Effector CD8-positive, alpha-beta T cell (primary cell): Measurements from ENCODE around the gene ZNF831.

ENCODE experiments used
- DNase-seq: peaks from one replicate; lab custom pipeline; 2025; lab: John Stamatoyannopoulos, UW

ZNF831 gene

DNA sequence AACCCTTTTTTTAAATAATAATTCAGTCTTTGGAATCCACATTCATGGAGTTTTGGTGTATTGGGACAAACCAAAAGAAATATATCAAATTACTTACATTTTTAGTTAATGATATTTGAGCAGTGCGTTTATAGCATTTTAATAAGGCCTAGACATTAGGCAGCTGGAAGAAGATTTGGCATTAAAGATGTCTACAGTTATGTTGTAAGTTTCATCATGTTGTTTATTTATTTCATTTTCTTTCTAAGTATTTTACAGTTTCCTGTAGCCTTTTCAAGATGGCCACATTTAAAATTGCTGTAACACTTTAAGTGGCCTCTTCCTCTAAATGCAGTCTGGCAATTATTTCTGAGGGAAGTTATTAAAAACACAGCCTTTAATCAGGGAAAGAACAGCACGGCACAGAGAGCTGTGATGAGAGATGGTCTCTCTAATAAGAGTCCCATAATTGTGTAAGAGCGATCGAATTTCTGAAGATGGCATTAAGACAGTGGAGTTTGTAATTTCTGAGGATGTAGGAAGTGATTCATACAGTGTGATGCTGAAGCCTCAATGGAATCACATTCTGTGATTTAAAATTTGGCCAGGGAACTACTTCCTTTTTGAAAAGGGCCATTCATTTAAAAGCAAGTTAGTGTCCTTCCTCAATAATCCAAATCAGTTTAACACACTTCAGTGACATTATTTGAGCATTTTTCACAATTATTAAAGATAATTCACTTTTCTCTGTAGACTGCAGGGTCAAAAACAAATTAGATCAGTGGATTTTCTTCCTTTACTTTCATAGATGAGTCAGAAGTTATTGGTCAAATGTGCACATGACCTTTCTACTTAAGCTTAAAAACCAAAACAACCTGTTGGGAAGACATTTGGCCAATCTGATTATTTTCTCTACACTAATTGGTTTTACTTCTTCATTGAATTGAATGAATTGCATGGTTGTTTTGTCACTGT, 84.4 kb downstream of the ZNF831 start:
- no peak for DNase-seq

DNA sequence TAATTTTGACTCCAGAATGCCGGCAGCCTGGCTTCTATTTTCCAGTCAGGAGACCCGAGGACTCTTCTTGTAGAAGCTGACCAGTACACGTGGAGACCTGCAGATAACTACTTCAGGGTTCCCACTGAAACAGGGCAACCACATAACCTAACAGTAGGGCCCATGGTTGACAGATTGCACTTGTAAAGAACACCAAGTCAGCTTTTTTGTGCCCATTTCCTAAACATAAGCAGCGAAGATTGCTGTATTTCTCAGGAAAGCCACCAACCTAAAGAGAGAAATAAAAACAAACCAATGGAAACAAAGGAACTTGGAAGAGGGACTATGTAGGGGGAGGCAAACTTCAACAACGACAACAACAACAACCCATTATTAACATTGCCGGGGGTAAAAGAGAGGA, 86.7 kb downstream of the ZNF831 start:
- DNase-seq: no peak

DNA sequence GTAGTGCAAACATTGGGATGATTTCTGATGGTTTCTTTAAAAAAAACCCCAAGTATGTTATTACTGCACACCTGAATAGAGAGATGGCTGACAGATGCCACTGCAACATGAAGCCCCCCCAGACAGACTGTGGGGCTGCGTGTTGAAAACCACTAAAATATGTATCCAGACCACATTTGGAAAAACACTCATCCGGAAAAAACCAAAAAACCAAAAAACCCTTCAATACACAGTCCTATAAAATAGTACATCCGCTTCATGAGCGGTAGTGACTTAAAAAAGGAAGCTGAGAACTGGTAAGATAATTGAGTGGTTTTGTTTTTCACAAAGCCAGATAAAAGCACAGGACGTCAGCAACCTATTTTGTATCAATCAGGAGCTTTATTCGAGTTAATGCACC, 89.7 kb downstream of the ZNF831 start:
- no peak for DNase-seq

DNA sequence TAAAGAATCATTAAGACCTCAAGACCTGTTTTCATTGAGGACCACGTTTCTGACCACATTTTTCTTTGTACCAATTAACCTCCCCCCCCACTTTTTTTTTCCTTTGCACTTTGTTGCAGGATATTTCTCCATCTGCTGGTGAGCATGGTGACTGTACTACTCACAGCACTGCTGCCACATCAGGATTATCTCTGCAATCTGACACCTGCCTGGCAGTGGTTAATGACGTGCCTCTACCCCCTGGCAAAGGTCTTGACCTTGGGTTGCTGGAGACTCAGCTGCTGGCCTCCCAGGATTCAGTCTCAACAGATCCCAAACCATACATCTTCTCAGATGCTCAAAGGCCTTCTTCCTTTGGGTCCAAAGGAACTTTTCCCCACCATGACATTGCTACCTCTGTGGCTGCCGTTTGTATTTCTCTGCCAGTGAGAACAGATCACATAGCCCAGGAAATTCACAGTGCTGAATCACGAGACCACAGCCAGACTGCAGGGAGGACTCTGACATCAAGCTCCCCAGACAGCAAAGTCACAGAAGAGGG, 90.2 kb downstream of the ZNF831 start:
- no peak for DNase-seq

DNA sequence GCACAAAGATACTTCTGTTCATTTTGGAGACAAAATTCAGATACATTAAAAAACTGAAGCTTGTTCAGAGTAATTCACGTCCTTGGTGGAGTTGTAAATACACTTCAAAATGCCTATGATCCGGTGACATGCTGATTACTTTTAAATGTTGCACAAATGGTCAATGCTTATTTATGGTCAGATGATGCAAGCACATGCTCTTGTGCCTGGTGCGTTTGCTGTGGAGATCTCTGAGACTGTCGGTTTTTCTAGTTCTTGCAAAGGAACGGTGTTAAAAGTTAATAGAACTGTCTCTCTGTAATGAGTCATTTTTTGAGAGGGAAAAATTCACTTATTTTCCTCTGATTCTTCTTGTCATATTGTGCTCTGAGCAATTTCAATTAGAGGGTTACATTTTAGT, 91.6 kb downstream of the ZNF831 start:
- no peak for DNase-seq

DNA sequence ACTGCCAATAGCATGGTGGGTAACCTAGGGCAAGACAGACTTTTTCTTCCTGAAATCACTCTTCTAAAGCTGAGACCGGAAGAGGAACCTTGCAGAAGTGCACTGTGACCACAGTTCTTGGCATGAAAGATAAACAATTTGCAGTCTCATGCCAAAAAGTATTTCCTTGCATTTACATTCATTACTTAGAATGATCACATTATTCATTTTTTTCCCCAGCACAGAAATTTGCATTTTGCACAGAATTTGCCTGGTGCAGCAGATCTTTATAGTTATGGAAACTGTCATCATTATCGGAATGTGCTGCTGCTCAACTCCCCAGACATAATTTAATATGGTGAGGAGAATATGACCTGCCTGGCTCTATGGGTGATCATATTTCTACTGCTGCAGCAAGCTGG, 94.6 kb downstream of the ZNF831 start:
- DNase-seq: no peak

DNA sequence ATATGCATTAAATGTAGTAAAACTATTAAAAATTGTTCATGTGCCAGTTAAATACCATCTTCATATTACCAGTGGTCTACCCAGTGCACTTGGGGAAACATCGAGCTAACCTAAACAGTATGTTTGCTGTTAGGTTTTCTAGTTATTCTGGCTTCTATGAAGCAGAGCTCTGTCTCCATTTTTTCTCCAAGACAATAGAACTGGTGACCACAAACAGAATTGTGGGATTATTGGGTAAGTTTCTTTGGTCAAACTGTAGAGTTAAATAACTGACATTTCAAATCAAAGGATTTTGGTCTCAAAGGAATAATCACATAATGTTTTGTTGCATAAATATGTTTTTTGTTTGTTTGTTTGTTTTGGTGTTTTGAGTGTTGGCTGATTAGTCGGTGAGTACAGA, 96.3 kb downstream of the ZNF831 start:
- no peak for DNase-seq

DNA sequence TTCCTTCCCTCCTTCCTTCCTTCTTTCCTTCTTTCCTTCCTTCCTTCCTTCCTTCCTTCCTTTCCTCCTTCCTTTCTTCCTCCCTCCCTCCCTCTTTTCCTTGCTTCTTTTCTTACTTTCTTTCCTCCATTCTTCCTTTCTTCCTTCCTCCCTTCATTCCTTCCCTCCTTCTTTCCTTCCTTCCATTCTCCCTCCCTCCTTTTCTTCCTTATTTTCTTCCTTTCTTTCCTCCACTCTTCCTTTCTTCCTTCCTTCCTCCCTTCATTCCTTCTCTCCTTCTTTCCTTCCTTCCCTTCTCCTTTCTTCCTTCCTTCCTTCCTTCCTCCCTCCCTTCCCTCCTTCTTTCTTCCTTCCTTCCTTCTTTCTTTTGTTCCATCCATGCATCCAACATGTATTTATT, 101.7 kb downstream of the ZNF831 start:
- no peak for DNase-seq

DNA sequence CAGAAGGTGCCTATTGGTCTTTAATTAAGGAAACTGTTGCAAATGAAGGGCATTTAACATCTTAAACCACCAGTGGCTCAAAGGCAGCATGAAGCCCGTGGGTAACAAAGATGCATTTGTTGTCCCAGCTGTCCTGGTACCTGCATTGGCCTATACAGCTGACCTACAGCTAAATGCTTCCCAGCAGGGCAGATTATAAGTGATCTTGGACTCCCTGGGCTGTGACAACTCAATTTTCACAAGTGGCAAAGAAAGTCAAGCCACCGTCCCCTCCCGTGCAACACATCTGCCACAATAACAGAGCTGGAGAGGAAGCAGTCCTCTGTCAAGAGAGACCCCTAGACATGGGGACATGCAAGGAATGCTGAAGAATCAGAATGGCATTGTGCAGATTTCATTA, 105.2 kb downstream of the ZNF831 start:
- DNase-seq: no peak

DNA sequence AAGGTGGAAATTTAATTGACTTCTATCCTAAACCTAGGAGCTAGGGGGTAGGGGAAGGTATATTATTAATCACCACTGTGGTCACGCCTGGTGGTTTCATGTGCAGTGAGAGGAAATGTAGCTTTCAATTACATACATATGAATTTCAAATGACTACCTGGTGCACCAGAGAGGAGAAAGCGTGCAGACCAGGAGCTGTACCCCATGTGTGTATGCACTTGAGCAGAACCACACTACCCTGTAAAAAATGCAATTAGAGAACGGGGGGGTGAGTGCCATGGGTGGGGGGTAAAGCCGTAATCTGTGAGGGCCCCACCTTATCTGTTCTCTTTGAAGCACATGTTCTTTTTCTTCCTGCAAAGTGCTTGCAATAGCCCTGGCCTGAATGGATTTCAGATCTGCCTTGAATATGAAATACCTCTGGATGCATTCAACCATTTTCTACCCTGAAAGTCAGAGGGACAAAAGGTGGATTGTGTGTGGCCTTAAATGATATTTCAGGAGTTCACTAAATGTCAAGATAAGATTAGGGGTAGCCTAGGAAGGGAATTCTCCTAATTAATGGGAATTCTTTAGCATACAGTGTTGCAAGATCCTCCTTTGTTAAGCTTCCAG, 105.9 kb downstream of the ZNF831 start:
- DNase-seq: no peak

DNA sequence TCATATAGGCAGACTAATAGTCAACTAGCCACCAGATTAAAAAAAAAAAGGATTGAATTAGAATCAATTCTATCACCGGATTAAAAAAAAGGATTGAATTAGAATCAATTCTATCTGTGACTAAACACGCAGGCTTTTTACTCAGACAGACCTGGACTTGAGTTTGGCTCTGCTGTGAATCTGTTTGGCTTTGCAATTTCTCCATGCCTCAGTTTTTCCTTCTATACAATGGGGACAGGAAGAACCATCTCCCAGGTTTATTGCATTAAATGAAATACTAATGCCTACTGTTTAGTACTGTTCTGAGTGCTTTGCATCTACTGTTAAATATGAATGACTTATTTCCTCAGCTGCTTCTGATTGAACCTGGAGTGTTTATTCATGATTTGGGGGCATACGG, 106.8 kb downstream of the ZNF831 start:
- DNase-seq: no peak

DNA sequence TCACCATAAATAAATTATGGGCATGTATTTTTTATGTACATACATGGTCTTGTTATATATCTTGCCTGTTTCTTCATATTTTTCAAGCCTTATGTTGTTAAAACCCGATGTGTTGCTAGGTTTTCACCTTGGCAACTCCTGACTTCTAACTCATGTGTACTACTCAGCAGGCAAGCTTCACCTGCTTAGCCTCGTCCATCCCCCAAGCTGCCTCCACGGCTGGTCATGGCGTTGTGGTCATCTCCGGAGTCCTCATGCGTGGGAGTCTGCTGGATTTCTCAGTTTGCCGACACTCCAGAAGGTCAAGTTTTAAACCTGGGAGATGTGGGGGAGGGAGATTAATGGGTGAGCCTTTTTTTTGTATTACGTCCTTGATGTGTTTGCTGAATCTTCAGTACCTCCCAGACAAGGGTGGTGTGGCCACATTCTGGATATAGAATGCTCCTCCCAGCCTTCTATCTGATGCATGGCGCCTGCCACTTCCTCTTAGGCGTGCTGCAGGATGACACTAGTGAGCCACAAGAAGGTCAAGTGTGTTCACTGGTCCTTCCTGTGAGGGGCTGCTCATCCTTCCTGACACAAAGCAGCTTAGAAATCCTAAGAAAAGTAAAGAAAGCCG, 110.2 kb downstream of the ZNF831 start:
- no peak for DNase-seq

DNA sequence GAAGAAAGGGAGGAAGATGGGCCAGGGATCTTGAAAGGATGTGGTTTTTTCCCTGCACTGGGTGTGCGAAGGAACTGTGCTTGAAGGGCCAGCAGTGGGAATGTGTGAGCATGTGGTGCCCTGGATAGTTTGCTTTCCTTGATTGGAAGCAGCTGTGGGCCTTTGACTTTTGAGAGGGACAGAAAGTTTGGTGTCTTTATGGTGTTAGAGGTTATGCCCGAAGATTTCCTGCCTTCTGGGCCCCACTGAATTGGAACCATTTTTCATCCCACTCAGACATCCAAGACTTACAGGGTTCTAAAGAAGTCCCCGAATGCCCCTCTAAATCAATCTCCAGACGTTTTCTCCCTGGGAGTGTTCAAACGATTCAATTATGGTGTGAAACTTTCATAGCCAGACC, 113.3 kb downstream of the ZNF831 start:
- no peak for DNase-seq

DNA sequence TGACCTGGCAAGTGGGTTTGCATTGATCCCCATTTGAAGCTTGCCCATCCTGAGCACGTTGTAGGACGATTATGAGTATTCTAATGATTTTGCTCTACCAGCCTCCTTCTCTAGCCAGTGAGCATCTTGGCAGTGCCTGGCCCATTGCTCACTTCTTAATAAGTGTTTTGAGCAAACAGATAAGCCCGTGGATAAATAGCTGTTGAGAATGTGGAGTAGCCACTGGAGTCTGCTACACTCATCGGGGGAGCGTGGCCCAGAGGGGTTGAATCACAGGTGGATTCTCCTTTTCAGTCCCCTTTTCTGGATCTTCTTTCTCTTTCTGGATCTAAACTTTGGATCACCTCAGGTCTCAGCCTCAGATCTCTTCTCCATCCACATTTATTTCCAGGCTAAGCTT, 120.8 kb downstream of the ZNF831 start:
- DNase-seq: no peak

DNA sequence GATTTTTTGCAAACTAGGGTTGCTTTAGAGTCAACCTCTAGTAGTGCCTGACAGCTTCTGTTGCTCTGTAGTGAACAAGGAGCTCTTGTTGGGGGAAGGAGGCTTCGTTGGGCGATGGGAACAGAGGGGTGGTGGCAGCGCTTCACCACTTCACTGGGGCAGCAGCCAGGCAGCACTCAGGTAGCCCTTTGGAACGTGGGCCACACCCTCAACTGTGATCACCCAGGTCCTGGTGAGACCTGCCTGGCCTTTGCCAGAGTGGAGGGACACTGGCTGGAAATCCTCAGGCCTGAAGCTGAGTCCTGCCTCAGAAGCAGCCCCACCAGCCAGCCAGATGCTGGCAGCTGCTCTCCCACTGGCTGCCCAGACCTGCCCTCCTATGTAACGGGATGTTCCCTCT, 126.4 kb downstream of the ZNF831 start:
- no peak for DNase-seq

DNA sequence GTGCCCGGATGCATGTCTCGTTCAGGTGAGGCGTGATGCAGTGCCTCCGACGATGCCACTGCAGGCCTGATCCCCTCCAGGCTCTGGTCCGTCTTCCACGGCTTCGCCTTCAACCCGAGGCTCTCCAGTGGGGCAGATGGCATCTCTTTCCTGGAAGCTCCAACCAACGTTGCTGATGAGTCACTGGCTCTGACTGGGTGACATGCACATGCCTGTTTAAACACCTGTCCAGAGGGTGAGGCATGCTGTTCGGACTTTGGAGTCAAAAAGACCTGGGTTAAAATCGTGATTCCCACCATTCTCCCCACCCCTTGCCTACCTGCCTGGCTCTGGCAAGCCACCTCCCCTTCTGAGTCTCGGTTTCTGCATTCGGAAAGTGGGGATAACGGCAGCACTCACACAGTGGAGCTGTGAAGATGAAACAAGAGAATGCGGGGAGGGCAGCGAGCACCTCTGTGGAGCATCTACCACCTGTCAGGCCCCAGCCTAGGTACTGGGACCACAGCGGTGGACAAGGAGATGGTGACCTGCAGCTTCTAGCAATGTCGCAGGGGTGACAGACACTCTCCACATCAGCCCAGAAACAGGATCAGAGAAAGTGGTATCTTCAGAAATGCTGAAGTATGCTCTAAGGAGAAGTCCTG, 128.2 kb downstream of the ZNF831 start:
- DNase-seq: no peak

DNA sequence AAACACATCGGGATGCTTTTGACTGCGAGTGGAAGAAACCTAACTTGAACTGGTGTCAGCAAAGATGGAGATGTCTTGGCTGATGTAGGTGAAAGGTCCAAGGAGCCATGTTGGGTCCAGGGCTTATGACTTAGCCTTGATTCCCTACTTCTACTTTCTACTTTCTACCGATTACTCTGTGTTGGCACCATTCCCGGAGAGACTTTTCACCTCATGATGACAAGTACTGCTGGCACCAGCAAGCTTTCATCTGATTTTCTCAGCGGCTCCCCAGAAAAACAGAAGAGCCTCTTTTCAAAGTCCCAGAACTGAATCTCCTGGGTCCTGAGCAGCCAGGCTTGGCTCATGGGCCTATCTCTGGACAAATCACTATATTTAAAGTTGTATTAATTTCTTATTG, 131.9 kb downstream of the ZNF831 start:
- DNase-seq: no peak

DNA sequence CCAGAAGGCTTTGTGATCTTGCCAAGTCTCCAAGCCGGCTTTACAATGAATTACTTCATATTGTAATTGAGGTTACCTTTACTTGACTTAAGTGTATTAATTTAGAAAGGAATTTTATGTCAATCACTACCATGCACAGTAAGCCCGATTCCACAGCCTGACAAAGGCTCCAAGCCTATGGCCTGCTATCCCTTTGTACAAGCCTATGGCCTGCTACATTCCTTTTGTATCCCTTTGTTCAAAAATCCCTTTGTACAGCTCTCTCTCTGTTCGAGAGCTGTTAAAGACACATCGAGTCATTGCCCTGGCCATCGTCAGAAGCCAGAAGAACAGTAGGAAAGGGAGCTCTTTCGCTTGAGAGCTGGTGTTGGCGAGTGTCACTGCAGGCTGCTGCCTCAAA, 134.1 kb downstream of the ZNF831 start:
- no peak for DNase-seq

DNA sequence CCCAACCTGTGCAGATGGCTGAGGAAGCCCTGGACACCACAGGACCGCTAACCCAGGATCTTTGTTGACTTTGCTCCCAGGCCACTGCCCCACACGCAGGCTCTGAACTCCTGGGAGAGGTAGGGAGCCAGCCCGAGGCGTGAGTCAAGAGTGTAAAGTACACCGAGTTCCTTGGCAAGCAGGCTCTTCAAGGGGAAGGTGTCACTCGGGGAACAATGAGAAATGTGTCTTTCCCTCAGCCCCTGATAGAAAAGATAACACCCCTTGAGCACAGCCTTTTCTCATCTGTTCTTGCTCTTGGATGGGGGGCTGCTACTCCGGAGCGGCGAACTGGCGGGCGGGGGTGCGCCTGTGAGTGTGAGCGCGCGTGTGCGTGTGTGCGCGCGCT, 136.3 kb downstream of the ZNF831 start:
- no peak for DNase-seq

DNA sequence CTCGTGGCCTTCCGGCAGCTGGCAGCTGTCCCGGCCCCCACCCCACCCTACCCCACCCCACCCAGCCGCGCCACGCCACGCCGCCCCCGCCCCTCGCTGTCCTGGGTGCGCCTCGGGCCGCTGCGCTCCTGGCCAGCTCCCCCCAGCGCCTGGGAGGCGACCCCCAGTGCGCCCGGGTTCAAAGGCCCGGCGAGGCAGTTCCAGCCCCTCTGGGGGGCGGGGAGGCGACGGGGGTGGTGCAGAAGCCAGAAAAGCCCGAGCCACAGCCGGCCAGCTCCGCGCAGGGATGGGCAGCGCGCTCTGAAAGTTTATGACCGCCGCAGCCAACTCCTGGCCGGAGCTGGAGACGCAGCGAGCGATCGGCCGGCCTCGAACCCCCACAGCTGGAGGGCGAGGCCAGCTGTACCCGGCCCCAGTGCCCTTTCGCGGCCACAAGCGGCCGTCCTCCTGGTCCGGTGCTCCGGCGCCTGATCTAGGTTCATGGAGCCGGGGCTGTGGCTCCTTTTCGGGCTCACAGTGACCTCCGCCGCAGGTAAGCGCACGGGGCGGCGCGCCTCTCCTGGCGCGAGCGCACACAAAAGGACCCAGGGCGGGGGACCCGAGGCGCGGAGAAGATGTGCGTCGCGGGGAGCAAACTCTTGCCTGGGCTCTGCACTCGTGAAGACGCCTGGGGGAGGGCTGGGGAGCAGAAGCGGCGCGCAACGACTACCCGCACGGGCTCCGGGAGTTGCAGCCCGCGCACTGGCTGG, 136.9 kb downstream of the ZNF831 start, which contains the start of gene EDN3:
TSS of gene EDN3 (plus strand) at position 279 of the 749 bp plus-strand sequence. CDS start at position 481, 202 bp downstream.
- DNase-seq: no peak

DNA sequence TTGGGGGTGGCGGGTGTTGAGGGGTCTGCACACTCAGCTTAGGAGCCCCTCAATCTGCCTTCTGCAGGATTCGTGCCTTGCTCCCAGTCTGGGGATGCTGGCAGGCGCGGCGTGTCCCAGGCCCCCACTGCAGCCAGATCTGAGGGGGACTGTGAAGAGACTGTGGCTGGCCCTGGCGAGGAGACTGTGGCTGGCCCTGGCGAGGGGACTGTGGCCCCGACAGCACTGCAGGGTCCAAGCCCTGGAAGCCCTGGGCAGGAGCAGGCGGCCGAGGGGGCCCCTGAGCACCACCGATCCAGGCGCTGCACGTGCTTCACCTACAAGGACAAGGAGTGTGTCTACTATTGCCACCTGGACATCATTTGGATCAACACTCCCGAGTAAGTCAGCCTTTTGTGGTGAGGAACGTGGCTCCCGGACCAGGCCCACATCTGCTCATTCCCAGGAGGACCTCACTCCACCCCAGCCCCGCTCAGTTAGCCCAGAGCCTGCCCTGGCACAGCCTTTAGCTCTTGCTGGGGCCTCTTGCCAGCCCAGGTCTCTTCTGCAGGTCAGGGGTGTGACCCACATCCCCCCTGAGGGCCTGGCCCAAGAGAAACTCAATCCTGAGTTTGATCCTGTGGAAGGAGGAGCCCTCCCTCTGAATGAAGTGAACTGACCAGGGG, 137.9 kb downstream of the ZNF831 start:
- DNase-seq: no peak
